CD4-positive, alpha-beta T cell treated with Interleukin-6 at 100 ng/mL for 8 hours (primary cell): ENCODE results near the gene RLIM.

Experiments used
- DNase-seq: peaks from one replicate; pipeline ENCODE4 v3.0.0-alpha.2; 2020; ENCODE audit warnings: mixed read lengths, low spot score

The RLIM gene

DNA sequence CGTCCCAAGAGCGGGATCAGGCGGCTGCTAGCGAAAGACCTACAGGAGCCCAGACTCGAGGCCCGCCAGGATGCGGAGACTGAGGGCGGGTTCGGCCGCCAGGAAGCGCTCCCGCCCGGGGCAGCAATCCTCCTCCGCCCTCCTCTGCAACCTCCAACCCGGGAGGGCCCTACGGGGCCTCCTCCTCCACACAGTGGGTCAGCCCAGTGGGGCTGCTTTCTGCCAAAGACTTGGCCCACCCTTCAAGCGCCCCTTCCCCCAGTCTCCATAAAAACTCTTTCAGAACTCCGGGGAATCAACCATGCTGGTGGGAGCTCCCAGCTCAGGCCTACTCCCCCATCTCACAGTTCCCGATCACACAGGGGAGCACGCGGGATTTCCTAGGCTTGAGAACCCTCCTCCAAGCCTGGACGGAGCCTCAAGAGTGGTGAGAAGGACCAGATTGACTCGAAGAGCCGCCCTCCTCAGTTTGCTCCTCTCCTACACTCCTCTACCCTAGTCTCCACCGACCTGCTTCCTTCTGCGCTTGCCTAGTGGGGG, 77.5 kb downstream of the RLIM start:
- no peak for DNase-seq

GRCh38 chrX:74536152-74536831, 78.1 kb downstream of the RLIM start:
- peak; percentile 9 for DNase-seq

DNA sequence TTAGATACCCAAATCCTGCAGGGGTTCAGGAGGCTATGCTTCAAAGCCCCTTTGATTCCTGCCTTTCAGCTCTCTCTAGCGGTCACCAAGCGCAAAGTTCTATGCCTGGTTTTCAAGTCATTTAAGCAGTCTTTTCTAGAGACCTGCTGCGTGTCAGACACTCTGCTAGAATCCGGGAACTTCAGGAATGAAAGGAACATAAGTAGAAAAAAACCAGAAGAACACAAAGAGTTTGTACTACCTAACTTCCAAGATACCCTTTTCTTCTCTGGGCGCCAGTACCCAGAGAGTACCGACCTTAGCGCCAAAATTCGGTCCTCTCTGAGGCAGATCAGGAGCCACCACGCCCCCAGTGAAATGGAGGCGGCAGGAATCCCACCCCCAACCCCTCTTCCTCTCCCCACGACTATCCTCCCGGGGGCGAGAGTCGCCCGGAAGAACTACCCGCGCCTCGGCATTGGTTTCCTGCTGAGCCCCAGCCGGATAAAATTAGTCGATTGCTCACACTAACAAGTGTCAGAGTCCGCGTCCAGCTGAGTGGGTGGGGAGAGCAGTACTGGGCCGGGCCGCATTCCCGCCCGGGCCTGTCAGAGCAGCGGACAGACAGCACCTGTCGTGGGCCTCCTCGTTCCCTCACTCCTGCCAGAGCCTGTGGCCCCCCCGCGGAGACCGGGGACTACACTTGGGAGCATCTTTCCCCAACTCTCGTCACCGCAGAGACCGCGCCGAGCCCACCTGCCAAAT, 78.8 kb downstream of the RLIM start:
- DNase-seq: peak; percentile 33
